SK-N-SH treated with all-trans-retinoic acid at 6 μM for 48 hours (cell line): ENCODE results near the gene RECK.
"Not testable (repeated sequence)": the region's sequence is repeated elsewhere in the genome, so short reads cannot be mapped to it uniquely, and the experiment has no call there.

Source experiments
- ATAC-seq: fragments of 200-7000 bp; cut with Tn5 transposase; 3 replicates; pipeline ENCODE4 v1.9.1; 2020; ENCODE audit warnings: mild to moderate bottlenecking, moderate library complexity
- ARNTL ChIP-seq: fragments of 450-650 bp; formaldehyde crosslinking; IDR thresholded peaks from 2 replicates; pipeline ENCODE4 v1.5.0; 2020; ENCODE audit warnings: low read depth, mild to moderate bottlenecking, moderate library complexity, borderline replicate concordance
- BACH2 ChIP-seq: fragments of 250-450 bp; sonication (Bioruptor Pico); IDR thresholded peaks from 2 replicates; pipeline ENCODE4 v1.9.0; 2021; ENCODE audit warnings: mild to moderate bottlenecking, borderline replicate concordance
- CSDC2 ChIP-seq: fragments of 250-450 bp; sonication (Bioruptor Pico); IDR thresholded peaks from 2 replicates; pipeline ENCODE4 v1.5.0; 2020; ENCODE audit warnings: mild to moderate bottlenecking, moderate library complexity
- CSRNP3 ChIP-seq: fragments of 250-450 bp; sonication (Bioruptor Pico); IDR thresholded peaks from 2 replicates; pipeline ENCODE4 v1.5.1; 2021; ENCODE audit warnings: mild to moderate bottlenecking, moderate library complexity
- ESRRG ChIP-seq: fragments of 250-450 bp; sonication (Bioruptor Pico); IDR thresholded peaks from 2 replicates; pipeline ENCODE4 v1.6.1; 2021; ENCODE audit warnings: mild to moderate bottlenecking
- GLIS3 ChIP-seq: fragments of 250-450 bp; sonication (Bioruptor Pico); IDR thresholded peaks from 2 replicates; pipeline ENCODE4 v1.5.0; 2020; ENCODE audit warnings: mild to moderate bottlenecking, moderate library complexity
- ISL1 ChIP-seq: fragments of 250-450 bp; sonication (Bioruptor Pico); IDR thresholded peaks from 2 replicates; pipeline ENCODE4 v2.1.2; 2022; ENCODE audit warnings: mild to moderate bottlenecking, moderate library complexity
- OSR1 ChIP-seq: fragments of 250-450 bp; sonication (Bioruptor Pico); IDR thresholded peaks from 2 replicates; pipeline ENCODE4 v1.8.0; 2022; ENCODE audit warnings: moderate library complexity, mild to moderate bottlenecking, inconsistent platforms
- PATZ1 ChIP-seq: fragments of 250-450 bp; sonication (Bioruptor Pico); IDR thresholded peaks from 2 replicates; pipeline ENCODE4 v1.8.0; 2020; ENCODE audit warnings: mild to moderate bottlenecking, moderate library complexity, borderline replicate concordance
- POU6F1 ChIP-seq: fragments of 250-450 bp; sonication (Bioruptor Pico); IDR thresholded peaks from 2 replicates; pipeline ENCODE4 v1.8.0; 2021; ENCODE audit warnings: low read depth, mild to moderate bottlenecking, moderate library complexity, borderline replicate concordance
- PPARA ChIP-seq: fragments of 250-450 bp; sonication (Bioruptor Pico); IDR thresholded peaks from 2 replicates; pipeline ENCODE4 v1.5.0; 2020; ENCODE audit warnings: mild to moderate bottlenecking, borderline replicate concordance
- SNAI2 ChIP-seq: fragments of 250-450 bp; sonication (Bioruptor Pico); IDR thresholded peaks from 2 replicates; pipeline ENCODE4 v1.5.0; 2020; ENCODE audit warnings: mild to moderate bottlenecking, moderate library complexity
- TCF4 ChIP-seq: fragments of 250-450 bp; sonication (Bioruptor Pico); IDR thresholded peaks from 2 replicates; pipeline ENCODE4 v1.8.0; 2021; ENCODE audit warnings: mild to moderate bottlenecking, moderate library complexity, borderline replicate concordance
- TOX ChIP-seq: fragments of 250-450 bp; sonication (Bioruptor Pico); IDR thresholded peaks from 2 replicates; pipeline ENCODE4 v1.8.0; 2021; ENCODE audit warnings: mild to moderate bottlenecking, moderate library complexity, borderline replicate concordance
- TSHZ2 ChIP-seq: fragments of 250-450 bp; sonication (Bioruptor Pico); IDR thresholded peaks from 2 replicates; pipeline ENCODE4 v1.5.0; 2020; ENCODE audit warnings: mild to moderate bottlenecking, moderate library complexity
- ZFP3 ChIP-seq: fragments of 250-450 bp; sonication (Bioruptor Pico); IDR thresholded peaks from 2 replicates; pipeline ENCODE4 v1.5.0; 2020; ENCODE audit warnings: mild to moderate bottlenecking, moderate library complexity
- ZFP30 ChIP-seq: fragments of 450-650 bp; formaldehyde crosslinking; IDR thresholded peaks from 2 replicates; pipeline ENCODE4 v1.5.0; 2022; ENCODE audit warnings: mild to moderate bottlenecking, moderate library complexity
- ZNF565 ChIP-seq: fragments of 450-650 bp; formaldehyde crosslinking; conservative IDR thresholded peaks from 2 replicates; pipeline ENCODE4 v1.5.0; 2020; ENCODE audit warnings: low read depth, mild to moderate bottlenecking, moderate library complexity
- ZNF70 ChIP-seq: fragments of 450-650 bp; formaldehyde crosslinking; IDR thresholded peaks from 2 replicates; pipeline ENCODE4 v1.5.0; 2020; ENCODE audit warnings: mild to moderate bottlenecking, moderate library complexity
- ZNF8 ChIP-seq: fragments of 450-650 bp; formaldehyde crosslinking; IDR thresholded peaks from 2 replicates; pipeline ENCODE4 v1.5.0; 2020; ENCODE audit warnings: mild to moderate bottlenecking, moderate library complexity

The RECK gene

GRCh38 chr9:36127652-36128244, 91.0 kb downstream of the RECK start:
- no peak for TF ChIP-seq BACH2 (CRISPR knock-in tag)
- no peak for TF ChIP-seq GLIS3
- TF ChIP-seq PATZ1 (CRISPR knock-in tag): no peak
- ATAC-seq: no peak

- TF ChIP-seq OSR1 (CRISPR knock-in tag): no peak
- no peak for TF ChIP-seq ZFP30 (CRISPR knock-in tag)
- no peak for TF ChIP-seq BACH2 (CRISPR knock-in tag)
- no peak for TF ChIP-seq CSRNP3 (CRISPR knock-in tag)
- no peak for TF ChIP-seq ZNF8 (CRISPR knock-in tag)
- no peak for TF ChIP-seq TSHZ2 (CRISPR knock-in tag)
- no peak for TF ChIP-seq TOX
- TF ChIP-seq ZFP3 (CRISPR knock-in tag): no peak
- ATAC-seq: no peak
Measured at GRCh38 chr9:36128349-36128748, 91.6 kb downstream of the RECK start.

GRCh38 chr9:36129139-36129538, 92.4 kb downstream of the RECK start:
- ATAC-seq: no peak
- TF ChIP-seq POU6F1 (no peak), CSDC2 (no peak), ZFP30 (CRISPR knock-in tag) (no peak), SNAI2 (CRISPR knock-in tag) (no peak), OSR1 (CRISPR knock-in tag) (no peak), ZNF70 (CRISPR knock-in tag) (no peak), ISL1 (CRISPR knock-in tag) (no peak), ESRRG (no peak), ZFP3 (CRISPR knock-in tag) (no peak), GLIS3 (no peak), ARNTL (CRISPR knock-in tag) (no peak), PPARA (no peak), ZNF565 (CRISPR knock-in tag) (no peak), PATZ1 (CRISPR knock-in tag) (no peak), CSRNP3 (CRISPR knock-in tag) (no peak), TCF4 (CRISPR knock-in tag) (no peak)

GRCh38 chr9:36131666-36132065, 95.0 kb downstream of the RECK start:
- not testable (repeated sequence) for ATAC-seq
